ENCODE data around the gene IVD. TPM values are rescaled to one million over a fixed set of nuclear protein-coding genes. Genes with fewer than 3 reads are reported as not detected.

The IVD gene
- total RNA-seq, 1 donor = 33.6 TPM

- H3K4me3 ChIP-seq (ENCODE audit: low read depth, low read length) = peak overlapping the region; percentile 72
- DNase-seq (ENCODE audit: low read depth) = no peak
- TF ChIP-seq CTCF (IDR thresholded peaks at IDR 0.05; ENCODE audit: insufficient read depth, low read length) = peak; percentile 9
Measured at GRCh38 chr15:40441565-40442531, 36.3 kb downstream of the IVD start.

- TF ChIP-seq CTCF (IDR thresholded peaks at IDR 0.05; ENCODE audit: insufficient read depth, low read length) = no peak
- peak overlapping the region; percentile 13 for H3K4me3 ChIP-seq (ENCODE audit: low read depth, low read length)
- no peak for DNase-seq (ENCODE audit: low read depth)
Measured at GRCh38 chr15:40443255-40443654, 37.7 kb downstream of the IVD start.

GRCh38 chr15:40443846-40444245 lies 38.3 kb downstream of the IVD start:
- no peak for DNase-seq (ENCODE audit: low read depth)
- no peak overlapping the region for H3K4me3 ChIP-seq (ENCODE audit: low read depth, low read length)
- TF ChIP-seq CTCF (IDR thresholded peaks at IDR 0.05; ENCODE audit: insufficient read depth, low read length) = no peak

- no peak for DNase-seq (ENCODE audit: low read depth)
- no peak for TF ChIP-seq CTCF (IDR thresholded peaks at IDR 0.05; ENCODE audit: insufficient read depth, low read length)
- no peak overlapping the region for H3K4me3 ChIP-seq (ENCODE audit: low read depth, low read length)
Measured at GRCh38 chr15:40444736-40445135, 39.1 kb downstream of the IVD start.

- TF ChIP-seq CTCF (IDR thresholded peaks at IDR 0.05; ENCODE audit: insufficient read depth, low read length) = no peak
- peak; percentile 49 for DNase-seq (ENCODE audit: low read depth)
- H3K4me3 ChIP-seq (ENCODE audit: low read depth, low read length) = no peak overlapping the region
Measured at GRCh38 chr15:40445421-40445922, 39.9 kb downstream of the IVD start.

GRCh38 chr15:40446144-40446543 lies 40.5 kb downstream of the IVD start:
- H3K4me3 ChIP-seq (ENCODE audit: low read depth, low read length) = no peak overlapping the region
- no peak for DNase-seq (ENCODE audit: low read depth)
- no peak for TF ChIP-seq CTCF (IDR thresholded peaks at IDR 0.05; ENCODE audit: insufficient read depth, low read length)

Measured in fibroblast of the aortic adventitia (primary cell).